ENCODE data around the gene NOMO2. TPM values are rescaled to one million over a fixed set of nuclear protein-coding genes. Genes with fewer than 3 reads are reported as not detected.
A peak's percentile ranks its signal among the peaks of the same experiment; 100 is the strongest.
"Not testable (repeated sequence)": the region's sequence is repeated elsewhere in the genome, so short reads cannot be mapped to it uniquely, and the experiment has no call there.

Gene NOMO2
- total RNA-seq, 4 donors from 2014 or later: 63.2 to 108 (median 77.4) TPM

DNA sequence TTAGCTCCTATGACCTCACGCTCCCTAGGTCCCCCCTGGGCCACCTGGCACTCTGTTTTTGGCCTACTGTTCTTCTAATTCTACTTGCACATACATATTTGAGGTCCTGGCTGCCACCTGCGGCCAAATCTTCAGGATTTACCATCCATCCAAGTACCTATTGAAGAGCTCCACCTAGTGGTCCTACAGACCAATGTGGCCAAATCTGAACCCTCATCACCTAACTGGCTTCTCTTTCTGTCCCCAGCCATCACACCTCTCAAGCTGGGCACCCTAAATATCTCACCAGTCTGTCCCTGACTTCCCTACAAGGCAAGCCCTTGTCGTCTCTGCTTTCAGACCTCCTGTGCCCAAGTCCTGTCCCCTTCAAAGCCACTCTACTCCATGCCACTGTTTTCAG lies 24.9 kb downstream of the NOMO2 start:
- H3K4me1 ChIP-seq; H3K27ac ChIP-seq; H3K9me3 ChIP-seq; H3K36me3 ChIP-seq; H3K4me3 ChIP-seq (replicated peaks in 1 of 3); DNase-seq; intact Hi-C loops (cut with DNase I); H3K27me3 ChIP-seq: not testable (repeated sequence)
- TF ChIP-seq, protein P1, sequence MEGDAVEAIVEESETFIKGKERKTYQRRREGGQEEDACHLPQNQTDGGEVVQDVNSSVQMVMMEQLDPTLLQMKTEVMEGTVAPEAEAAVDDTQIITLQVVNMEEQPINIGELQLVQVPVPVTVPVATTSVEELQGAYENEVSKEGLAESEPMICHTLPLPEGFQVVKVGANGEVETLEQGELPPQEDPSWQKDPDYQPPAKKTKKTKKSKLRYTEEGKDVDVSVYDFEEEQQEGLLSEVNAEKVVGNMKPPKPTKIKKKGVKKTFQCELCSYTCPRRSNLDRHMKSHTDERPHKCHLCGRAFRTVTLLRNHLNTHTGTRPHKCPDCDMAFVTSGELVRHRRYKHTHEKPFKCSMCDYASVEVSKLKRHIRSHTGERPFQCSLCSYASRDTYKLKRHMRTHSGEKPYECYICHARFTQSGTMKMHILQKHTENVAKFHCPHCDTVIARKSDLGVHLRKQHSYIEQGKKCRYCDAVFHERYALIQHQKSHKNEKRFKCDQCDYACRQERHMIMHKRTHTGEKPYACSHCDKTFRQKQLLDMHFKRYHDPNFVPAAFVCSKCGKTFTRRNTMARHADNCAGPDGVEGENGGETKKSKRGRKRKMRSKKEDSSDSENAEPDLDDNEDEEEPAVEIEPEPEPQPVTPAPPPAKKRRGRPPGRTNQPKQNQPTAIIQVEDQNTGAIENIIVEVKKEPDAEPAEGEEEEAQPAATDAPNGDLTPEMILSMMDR (IDR thresholded peaks at IDR 0.05): peak in 1 of 6 experiments; percentile 33
- 64 to 80% methylated on average over 2 to 3 of the region's 3 CpGs for WGBS, 2 donors

DNA sequence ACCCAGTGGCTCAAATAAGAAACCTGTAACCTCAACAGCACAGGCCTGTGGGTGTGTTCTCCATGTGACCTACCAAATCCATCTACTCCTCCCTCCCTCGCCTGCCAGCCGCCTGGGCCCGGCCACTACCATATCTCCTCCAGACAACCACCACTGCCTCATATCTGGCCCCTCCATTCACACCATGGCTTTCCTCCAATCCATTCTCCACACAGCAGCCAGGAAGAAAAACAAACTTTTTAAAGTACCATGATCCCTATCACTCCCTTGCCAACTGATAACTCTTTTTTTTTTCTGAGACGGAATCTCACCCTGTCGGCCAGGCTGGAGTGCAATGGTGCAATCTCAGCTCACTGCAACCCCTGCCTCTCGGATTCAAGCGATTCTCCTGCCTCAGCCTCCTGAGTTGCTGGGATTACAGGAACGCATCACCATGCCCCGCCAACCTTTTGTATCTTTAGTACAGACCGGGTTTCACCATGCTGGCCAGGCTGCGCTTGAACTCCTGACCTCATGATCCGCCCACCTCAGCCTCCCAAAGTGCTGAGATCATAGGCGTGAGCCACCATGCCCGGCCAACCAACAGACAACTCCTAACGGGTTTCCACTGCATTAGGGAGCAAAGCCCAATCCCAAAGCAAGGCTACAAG lies 26.3 kb downstream of the NOMO2 start:
- 79 to 91% methylated on average over 11 to 12 of the region's 15 CpGs for WGBS, 2 donors
- DNase-seq; H3K9me3 ChIP-seq; H3K4me1 ChIP-seq; H3K36me3 ChIP-seq; intact Hi-C loops (cut with DNase I); H3K27me3 ChIP-seq; H3K4me3 ChIP-seq (replicated peaks in 1 of 3); H3K27ac ChIP-seq: not testable (repeated sequence)

DNA sequence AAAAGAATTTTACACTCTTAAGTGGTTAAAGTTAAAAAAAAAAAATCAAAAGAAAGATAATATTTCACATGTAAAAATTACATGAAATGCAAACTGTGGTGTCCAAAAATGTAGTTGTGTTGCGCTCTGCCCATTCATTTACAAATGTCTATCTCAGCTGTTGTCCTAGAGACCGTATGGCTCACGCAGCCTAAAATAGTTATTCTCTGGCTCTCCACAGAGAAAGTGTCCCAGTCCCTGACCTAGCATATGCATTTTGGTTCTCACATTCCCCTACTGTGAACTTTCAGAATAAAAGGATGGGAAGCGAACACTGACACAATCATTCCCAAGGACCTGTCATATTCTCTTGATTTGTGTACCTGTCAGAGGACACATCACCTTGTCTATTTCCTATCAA lies 27.6 kb downstream of the NOMO2 start:
- WGBS, 2 donors: 79 to 90% methylated on average over 1 to 2 of the region's 4 CpGs
- H3K36me3 ChIP-seq; intact Hi-C loops (cut with DNase I); DNase-seq; H3K9me3 ChIP-seq; H3K27ac ChIP-seq; H3K27me3 ChIP-seq; H3K4me1 ChIP-seq; H3K4me3 ChIP-seq (replicated peaks in 1 of 3): not testable (repeated sequence)

DNA sequence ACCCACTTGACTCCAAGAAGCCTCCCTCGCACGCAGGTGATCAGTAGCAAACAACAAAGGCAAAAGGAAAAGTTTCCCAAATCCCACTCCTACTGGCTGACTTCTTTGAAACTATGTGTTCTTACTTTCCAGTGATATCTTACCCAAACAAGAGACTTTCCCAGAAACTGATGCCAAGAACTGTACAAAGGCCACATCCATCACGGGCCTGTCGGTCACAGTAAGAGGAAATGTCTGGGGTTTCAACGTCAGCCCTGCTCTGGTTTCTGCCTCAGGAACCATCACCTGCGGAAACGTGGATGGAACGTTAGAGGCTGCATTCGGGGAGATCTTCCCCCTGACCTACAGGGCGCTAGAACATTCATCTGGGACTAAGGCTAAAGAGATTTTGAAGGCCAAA lies 30.6 kb downstream of the NOMO2 start:
- H3K36me3 ChIP-seq; H3K27me3 ChIP-seq; DNase-seq; H3K27ac ChIP-seq; H3K4me3 ChIP-seq (replicated peaks in 1 of 3); H3K9me3 ChIP-seq; H3K4me1 ChIP-seq; intact Hi-C loops (cut with DNase I): not testable (repeated sequence)
- 83% methylated on average over 3 of the region's 10 CpGs; no CpG with 5 or more reads in 1 of the 2 donors for WGBS, 2 donors

DNA sequence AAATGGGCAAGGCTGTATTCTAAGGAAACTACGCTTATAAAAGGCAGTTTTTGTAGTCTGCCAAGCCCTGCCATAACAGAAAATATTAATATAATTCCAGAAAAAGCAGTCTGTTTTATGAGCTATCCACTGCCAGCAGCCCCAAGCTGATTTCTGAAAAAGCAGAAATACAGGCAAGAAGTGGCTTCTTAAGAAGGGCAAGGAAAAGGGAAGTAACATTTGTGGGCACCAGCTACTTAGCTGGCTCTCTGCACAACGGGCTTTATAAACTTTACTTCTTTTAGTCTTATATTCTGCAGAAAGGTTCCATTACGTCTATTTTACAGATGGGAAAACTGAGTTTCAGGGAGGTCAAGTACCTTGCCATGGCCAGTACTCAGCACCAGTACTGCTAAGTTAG lies 31.6 kb downstream of the NOMO2 start:
- DNase-seq; H3K4me3 ChIP-seq (replicated peaks in 1 of 3); intact Hi-C loops (cut with DNase I); H3K9me3 ChIP-seq; H3K27ac ChIP-seq; H3K36me3 ChIP-seq; H3K27me3 ChIP-seq; H3K4me1 ChIP-seq: not testable (repeated sequence)
- WGBS, 2 donors: 94% methylated on average over 2 of the region's 3 CpGs; no CpG with 5 or more reads in 1 of the 2 donors

DNA sequence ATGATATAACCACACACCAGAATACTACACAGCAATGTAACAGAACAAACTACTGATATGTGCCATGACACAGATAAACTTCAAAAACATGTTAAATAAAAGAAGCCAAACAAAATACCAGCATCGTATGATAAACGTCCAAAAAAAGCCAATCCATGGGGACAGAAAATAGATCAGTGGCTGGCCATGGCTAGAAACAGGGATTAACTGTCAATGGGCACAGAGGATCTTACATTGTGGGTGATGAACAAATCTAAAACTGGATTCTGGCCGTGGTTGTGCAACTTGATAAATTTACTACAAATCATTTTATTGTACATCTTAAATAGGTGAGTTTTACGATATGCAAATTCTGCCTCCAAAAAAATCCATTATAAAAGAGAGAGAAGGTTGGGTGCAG lies 35.4 kb downstream of the NOMO2 start:
- 93 to 98% methylated on average over 2 to 3 of the region's 4 CpGs for WGBS, 2 donors
- H3K36me3 ChIP-seq; H3K27ac ChIP-seq; H3K27me3 ChIP-seq; H3K9me3 ChIP-seq; DNase-seq; intact Hi-C loops (cut with DNase I); H3K4me3 ChIP-seq (replicated peaks in 1 of 3); H3K4me1 ChIP-seq: not testable (repeated sequence)

DNA sequence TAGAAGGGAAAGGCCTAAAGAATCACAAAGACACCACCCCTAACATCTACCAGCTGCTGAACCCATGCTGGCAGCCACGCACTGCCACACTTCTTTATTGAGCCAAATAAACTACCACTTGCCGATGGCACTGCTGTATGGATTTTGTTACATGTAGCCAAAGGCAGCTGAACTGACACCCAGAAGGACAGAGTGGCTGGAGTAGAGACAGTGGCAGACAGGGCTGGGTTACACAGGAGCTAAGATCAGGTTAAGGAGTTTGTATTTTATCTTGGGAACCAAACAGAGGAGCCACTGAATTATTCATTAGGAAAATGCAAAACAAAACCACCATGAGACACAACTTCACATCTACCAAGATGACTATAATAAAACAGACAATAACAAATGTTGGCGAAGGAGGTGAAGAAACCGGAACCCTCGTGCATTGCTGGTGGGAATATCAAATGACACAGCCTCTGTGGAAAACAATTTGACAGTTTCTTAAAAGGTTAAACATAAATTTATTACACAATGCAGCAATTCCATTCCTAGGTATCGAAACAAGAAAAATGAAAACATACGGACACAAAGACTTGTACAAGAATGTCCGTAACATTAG lies 35.9 kb downstream of the NOMO2 start:
- intact Hi-C loops (cut with DNase I); H3K27me3 ChIP-seq; H3K4me1 ChIP-seq; DNase-seq; H3K36me3 ChIP-seq; H3K4me3 ChIP-seq (replicated peaks in 1 of 3); H3K9me3 ChIP-seq; H3K27ac ChIP-seq: not testable (repeated sequence)
- 96% methylated on average over 7 of the region's 8 CpGs for WGBS, 2 donors

DNA sequence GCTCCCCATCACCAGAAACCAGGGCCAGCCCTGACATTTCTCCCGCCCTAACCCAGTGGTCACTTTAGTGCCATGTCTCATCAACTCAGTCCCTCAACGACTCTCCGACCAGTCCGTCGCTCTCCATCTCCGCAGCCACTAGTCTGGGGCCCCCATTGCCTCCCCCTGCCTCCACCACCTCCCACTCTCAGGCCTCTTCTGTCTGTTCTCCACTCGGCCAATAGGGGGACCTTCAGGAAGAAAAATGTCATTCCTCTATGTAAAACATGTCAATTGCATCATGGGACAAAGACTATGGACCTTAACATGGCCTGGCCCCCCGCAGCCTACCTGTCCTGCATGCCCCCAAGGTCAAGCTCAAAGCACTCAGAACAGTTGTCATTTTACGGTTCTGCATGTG lies 39.3 kb downstream of the NOMO2 start:
- H3K9me3 ChIP-seq; DNase-seq; intact Hi-C loops (cut with DNase I); H3K4me3 ChIP-seq (replicated peaks in 1 of 3); H3K27me3 ChIP-seq; H3K4me1 ChIP-seq; H3K36me3 ChIP-seq; H3K27ac ChIP-seq: not testable (repeated sequence)
- no CpG with 5 or more reads among the region's 9 CpGs for WGBS, 2 donors

DNA sequence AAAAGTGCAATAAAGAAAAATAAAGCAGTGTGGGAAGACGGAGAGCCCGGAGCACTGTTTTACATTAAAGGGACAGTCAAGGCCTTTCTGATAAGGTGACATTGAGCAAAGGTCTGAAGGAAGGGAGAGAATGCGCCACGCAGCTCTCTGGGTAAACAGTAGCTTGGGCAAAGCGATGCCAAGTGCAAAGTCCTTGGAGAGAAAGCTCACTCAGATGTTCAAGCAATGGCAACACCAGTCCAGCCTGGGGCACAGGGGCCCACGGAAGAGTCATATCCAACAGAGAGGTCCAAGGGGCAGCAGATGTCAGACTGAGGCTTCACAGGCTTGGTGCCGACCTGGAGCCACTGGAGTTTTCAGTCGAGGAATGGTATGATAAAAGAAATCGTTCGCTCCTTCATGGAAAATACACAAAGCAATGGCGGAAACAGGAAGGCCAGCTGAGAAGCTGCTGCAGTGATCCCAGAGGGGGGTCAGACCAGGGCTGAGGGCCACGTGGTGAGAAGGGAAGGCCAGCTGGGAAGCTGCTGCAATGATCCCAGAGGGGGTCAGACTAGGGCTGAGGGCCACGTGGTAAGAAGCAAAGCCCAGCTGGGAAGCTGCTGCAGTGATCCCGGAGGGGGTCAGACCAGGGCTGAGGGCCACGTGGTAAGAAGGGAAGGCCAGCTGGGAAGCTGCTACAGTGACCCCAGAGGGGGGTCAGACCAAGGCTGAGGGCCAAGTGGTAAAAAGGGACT lies 40.3 kb downstream of the NOMO2 start:
- H3K9me3 ChIP-seq; H3K4me3 ChIP-seq (replicated peaks in 1 of 3); DNase-seq; H3K27me3 ChIP-seq; intact Hi-C loops (cut with DNase I); H3K27ac ChIP-seq; H3K4me1 ChIP-seq; H3K36me3 ChIP-seq: not testable (repeated sequence)
- no CpG with 5 or more reads among the region's 15 CpGs for WGBS, 2 donors

DNA sequence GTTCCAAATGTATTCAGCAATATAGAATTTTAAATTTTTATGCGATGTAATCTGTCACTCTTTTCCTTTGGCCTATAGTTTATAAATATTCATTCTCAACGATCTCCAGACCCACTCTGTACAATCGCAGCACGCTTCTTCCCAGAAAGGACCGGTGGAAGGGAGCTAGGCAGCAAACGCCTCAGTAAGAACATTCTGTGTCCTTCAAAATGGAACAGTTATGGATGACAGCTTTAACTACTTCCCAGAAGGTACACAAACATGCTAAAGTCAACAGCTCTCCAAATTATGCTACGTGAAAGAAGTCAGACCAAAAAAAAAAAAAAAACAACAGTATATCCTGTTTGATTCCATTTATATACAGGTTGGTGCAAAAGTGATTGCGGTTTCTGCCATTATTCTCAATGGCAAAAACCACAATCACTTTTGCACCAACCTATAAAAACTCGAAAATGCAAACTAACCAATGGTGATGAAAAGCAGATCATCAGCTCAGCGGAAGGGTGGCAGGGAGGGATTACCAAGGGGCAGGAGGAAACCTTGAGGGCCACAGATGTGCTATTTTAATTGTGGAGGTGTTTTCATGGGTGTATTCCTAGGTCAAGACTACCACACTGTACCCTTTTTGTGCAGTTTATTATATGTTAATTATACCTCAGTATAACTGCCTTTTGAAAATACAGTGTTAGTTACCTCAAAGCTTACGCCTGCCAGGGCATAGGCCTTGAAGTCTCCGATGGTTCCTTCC lies 43.2 kb downstream of the NOMO2 start:
- H3K27me3 ChIP-seq; H3K36me3 ChIP-seq; H3K4me1 ChIP-seq; H3K4me3 ChIP-seq (replicated peaks in 1 of 3); DNase-seq; intact Hi-C loops (cut with DNase I); H3K9me3 ChIP-seq; H3K27ac ChIP-seq: not testable (repeated sequence)
- WGBS, 2 donors: no CpG with 5 or more reads among the region's 12 CpGs

DNA sequence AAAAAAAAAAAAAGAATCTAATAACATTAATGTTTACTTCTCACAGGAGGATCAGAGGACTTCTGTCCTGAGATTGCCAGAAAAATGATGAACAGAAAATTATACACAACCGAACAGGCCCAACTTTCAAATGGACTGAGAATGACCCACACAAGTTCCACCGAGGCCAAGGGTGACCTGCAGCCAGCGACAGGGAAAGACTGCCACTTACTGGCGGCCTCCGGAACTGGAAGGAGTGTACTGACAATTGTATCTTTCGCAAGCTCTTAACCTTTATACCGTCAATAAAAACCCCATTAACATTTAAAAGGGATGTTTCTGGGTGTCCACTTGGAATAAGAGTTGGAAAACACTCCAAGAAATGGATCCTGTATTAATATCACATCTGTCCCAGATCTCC lies 63.5 kb downstream of the NOMO2 start:
- WGBS, 2 donors: no CpG with 5 or more reads among the region's 7 CpGs
- H3K27me3 ChIP-seq; intact Hi-C loops (cut with DNase I); H3K4me3 ChIP-seq (replicated peaks in 1 of 3); H3K9me3 ChIP-seq; H3K4me1 ChIP-seq; H3K36me3 ChIP-seq; DNase-seq; H3K27ac ChIP-seq: not testable (repeated sequence)
